ENCODE measurements around the gene IER5. TPM values are rescaled to one million over a fixed set of nuclear protein-coding genes. Genes with fewer than 3 reads are reported as not detected.

The IER5 gene
- polyA plus RNA-seq, 2 of the 4 experiments (the other 2 are of a cell fraction): 26.8 to 40.2 TPM

DNA sequence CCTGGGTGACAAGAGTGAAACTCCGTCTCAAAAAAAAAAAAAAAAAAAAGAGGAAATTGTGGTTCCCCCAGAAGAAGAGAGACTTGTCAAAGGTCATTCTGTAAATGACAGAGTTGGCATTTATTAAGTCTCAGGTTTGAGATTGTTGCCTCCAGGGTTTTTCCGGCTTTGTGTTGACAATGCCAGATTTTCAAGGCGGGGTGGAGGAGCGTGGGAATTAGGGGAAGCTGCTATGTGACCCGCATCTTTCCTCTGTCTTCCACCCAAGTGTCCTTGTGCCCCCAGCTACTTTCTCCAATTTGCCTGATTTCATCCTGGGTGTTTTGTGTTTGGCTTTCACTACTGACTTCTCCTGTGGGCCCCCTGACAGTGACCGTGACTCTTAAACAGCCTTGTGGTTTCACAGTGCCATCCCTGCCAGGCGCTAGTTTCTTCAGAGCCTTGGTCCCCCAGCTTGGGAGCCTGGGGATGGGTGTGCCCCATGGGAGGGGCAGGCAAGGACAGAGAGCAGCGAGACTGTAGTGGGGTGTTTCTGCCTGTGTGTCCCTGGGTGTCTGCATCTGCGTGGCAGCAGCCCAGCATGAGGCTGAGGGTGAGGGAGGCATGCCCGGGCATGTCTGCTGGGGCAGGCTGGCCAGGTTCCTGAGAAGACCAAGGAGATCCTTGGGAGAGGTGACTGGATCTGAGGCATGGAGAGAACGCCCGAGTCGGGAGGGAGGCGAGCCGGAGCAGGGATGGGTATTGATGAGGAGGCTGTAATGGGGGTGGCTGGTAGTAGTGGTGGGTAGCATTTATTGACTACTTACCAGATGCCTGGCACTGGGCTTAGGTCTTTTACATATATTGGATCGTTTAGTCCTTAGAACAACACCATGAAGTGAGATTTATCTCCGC, 46.3 kb downstream of the IER5 start (continued):
- TF ChIP-seq NR3C1 (IDR thresholded peaks at IDR 0.05) (no peak), MAZ (IDR thresholded peaks at IDR 0.05; ENCODE audit: borderline replicate concordance, low read depth, low read length) (no peak), RCOR1 (IDR thresholded peaks at IDR 0.05; ENCODE audit: low read depth, low read length) (no peak), TFCP2L1 (CRISPR knock-in tag; IDR thresholded peaks at IDR 0.05) (peak; percentile 51; the same call in 1 of the 2 replicates), KDM5A (IDR thresholded peaks at IDR 0.05) (no peak), POLR2AphosphoS2 (conservative IDR thresholded peaks at IDR 0.05; ENCODE audit: low read length) (no peak), MAFK (IDR thresholded peaks at IDR 0.05; ENCODE audit: partially characterized antibody) (peak; percentile 25), CBX2 (IDR thresholded peaks at IDR 0.05; ENCODE audit: borderline replicate concordance, low read depth) (no peak)
- TF ChIP-seq, protein P1, sequence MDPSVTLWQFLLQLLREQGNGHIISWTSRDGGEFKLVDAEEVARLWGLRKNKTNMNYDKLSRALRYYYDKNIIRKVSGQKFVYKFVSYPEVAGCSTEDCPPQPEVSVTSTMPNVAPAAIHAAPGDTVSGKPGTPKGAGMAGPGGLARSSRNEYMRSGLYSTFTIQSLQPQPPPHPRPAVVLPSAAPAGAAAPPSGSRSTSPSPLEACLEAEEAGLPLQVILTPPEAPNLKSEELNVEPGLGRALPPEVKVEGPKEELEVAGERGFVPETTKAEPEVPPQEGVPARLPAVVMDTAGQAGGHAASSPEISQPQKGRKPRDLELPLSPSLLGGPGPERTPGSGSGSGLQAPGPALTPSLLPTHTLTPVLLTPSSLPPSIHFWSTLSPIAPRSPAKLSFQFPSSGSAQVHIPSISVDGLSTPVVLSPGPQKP (IDR thresholded peaks at IDR 0.05; ENCODE audit: low read depth, low read length): no peak
- TF ChIP-seq, protein P2, sequence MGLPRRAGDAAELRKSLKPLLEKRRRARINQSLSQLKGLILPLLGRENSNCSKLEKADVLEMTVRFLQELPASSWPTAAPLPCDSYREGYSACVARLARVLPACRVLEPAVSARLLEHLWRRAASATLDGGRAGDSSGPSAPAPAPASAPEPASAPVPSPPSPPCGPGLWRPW (IDR thresholded peaks at IDR 0.05): no peak

DNA sequence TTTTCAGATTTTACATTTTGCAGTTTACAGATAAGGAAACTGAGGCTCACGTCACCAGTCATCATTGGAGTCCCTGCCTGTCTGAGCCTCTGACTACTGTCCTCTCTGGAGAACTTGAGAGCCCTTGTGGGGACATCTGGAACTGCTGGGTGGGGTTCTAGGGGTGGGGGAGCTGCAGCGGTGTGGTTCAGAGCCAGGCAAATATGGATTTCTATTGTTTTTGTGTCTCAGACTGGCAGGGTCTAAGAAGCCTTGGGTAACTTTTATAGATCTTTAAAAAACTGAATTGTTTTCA, 46.9 kb downstream of the IER5 start:
- ChIA-PET CTCF (interaction anchor here (0.8 to 15.4 kb wide), 6 partner anchors 9 to 620 kb away, joined by 3 to 774 read pairs (median 5); partner anchors contain the start of gene IER5), POLR2A (interaction anchor here (0.7 to 2.2 kb wide), 10 partner anchors 8 to 113 kb away, joined by 3 to 24 read pairs (median 5); partner anchors contain the start of genes IER5 and STX6)
- no peak for FAIRE-seq
- no peaks in the 10 kb centered on the region for H3K9me3 ChIP-seq
- H3K27ac ChIP-seq: peak overlapping the region; percentile 92 to 98
- TF ChIP-seq, protein P3, sequence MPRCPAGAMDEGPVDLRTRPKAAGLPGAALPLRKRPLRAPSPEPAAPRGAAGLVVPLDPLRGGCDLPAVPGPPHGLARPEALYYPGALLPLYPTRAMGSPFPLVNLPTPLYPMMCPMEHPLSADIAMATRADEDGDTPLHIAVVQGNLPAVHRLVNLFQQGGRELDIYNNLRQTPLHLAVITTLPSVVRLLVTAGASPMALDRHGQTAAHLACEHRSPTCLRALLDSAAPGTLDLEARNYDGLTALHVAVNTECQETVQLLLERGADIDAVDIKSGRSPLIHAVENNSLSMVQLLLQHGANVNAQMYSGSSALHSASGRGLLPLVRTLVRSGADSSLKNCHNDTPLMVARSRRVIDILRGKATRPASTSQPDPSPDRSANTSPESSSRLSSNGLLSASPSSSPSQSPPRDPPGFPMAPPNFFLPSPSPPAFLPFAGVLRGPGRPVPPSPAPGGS (IDR thresholded peaks at IDR 0.05): no peak
- TF ChIP-seq, protein P4, sequence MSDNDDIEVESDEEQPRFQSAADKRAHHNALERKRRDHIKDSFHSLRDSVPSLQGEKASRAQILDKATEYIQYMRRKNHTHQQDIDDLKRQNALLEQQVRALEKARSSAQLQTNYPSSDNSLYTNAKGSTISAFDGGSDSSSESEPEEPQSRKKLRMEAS (IDR thresholded peaks at IDR 0.05): no peak
- TF ChIP-seq ESRRA (IDR thresholded peaks at IDR 0.05; ENCODE audit: borderline replicate concordance, low read length) (no peak), ZSCAN20 (CRISPR knock-in tag; IDR thresholded peaks at IDR 0.05) (no peak), HOXA7 (CRISPR knock-in tag; IDR thresholded peaks at IDR 0.05) (no peak), RAD21 (conservative IDR thresholded peaks at IDR 0.05 in 1 of 2, IDR thresholded peaks at IDR 0.05 in 1 of 2) (peak in 1 of 2 experiments; percentile 37; a peak in 3 of 5 replicates), PHF8 (IDR thresholded peaks at IDR 0.05; ENCODE audit: borderline replicate concordance, low read depth) (no peak), SMC3 (IDR thresholded peaks at IDR 0.05) (peak; percentile 18; the same call in 1 of the 3 replicates), EHF (CRISPR knock-in tag; IDR thresholded peaks at IDR 0.05) (0 out of 2 replicates have a peak, but pooled peaks have one; percentile 13)
- TF ChIP-seq, protein P5, sequence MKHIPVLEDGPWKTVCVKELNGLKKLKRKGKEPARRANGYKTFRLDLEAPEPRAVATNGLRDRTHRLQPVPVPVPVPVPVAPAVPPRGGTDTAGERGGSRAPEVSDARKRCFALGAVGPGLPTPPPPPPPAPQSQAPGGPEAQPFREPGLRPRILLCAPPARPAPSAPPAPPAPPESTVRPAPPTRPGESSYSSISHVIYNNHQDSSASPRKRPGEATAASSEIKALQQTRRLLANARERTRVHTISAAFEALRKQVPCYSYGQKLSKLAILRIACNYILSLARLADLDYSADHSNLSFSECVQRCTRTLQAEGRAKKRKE (CRISPR knock-in tag; IDR thresholded peaks at IDR 0.05; ENCODE audit: low read depth): no peak
- TF ChIP-seq, protein P6, sequence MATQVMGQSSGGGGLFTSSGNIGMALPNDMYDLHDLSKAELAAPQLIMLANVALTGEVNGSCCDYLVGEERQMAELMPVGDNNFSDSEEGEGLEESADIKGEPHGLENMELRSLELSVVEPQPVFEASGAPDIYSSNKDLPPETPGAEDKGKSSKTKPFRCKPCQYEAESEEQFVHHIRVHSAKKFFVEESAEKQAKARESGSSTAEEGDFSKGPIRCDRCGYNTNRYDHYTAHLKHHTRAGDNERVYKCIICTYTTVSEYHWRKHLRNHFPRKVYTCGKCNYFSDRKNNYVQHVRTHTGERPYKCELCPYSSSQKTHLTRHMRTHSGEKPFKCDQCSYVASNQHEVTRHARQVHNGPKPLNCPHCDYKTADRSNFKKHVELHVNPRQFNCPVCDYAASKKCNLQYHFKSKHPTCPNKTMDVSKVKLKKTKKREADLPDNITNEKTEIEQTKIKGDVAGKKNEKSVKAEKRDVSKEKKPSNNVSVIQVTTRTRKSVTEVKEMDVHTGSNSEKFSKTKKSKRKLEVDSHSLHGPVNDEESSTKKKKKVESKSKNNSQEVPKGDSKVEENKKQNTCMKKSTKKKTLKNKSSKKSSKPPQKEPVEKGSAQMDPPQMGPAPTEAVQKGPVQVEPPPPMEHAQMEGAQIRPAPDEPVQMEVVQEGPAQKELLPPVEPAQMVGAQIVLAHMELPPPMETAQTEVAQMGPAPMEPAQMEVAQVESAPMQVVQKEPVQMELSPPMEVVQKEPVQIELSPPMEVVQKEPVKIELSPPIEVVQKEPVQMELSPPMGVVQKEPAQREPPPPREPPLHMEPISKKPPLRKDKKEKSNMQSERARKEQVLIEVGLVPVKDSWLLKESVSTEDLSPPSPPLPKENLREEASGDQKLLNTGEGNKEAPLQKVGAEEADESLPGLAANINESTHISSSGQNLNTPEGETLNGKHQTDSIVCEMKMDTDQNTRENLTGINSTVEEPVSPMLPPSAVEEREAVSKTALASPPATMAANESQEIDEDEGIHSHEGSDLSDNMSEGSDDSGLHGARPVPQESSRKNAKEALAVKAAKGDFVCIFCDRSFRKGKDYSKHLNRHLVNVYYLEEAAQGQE (IDR thresholded peaks at IDR 0.05): no peak
- TF ChIP-seq, protein P7, sequence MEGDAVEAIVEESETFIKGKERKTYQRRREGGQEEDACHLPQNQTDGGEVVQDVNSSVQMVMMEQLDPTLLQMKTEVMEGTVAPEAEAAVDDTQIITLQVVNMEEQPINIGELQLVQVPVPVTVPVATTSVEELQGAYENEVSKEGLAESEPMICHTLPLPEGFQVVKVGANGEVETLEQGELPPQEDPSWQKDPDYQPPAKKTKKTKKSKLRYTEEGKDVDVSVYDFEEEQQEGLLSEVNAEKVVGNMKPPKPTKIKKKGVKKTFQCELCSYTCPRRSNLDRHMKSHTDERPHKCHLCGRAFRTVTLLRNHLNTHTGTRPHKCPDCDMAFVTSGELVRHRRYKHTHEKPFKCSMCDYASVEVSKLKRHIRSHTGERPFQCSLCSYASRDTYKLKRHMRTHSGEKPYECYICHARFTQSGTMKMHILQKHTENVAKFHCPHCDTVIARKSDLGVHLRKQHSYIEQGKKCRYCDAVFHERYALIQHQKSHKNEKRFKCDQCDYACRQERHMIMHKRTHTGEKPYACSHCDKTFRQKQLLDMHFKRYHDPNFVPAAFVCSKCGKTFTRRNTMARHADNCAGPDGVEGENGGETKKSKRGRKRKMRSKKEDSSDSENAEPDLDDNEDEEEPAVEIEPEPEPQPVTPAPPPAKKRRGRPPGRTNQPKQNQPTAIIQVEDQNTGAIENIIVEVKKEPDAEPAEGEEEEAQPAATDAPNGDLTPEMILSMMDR (IDR thresholded peaks at IDR 0.05): peak; percentile 26; the same call in 1 of the 3 replicates
- TF ChIP-seq, protein P8, sequence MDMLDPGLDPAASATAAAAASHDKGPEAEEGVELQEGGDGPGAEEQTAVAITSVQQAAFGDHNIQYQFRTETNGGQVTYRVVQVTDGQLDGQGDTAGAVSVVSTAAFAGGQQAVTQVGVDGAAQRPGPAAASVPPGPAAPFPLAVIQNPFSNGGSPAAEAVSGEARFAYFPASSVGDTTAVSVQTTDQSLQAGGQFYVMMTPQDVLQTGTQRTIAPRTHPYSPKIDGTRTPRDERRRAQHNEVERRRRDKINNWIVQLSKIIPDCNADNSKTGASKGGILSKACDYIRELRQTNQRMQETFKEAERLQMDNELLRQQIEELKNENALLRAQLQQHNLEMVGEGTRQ (IDR thresholded peaks at IDR 0.05): no peak
- DNase-seq (ENCODE audit: low read depth in 1 of 2, low spot score in 1 of 2): peak in 1 of 2 experiments; percentile 72
- H3K4me3 ChIP-seq: no peak overlapping the region
- 62% methylated on average over 2 of the region's 2 CpGs for WGBS (ENCODE audit: missing lambda C conversion rate)
- ATAC-seq: peak; percentile 77 to 79
- peaks cover 64% of the 10 kb centered on the region for H3K4me1 ChIP-seq
- H3K4me2 ChIP-seq: peak overlapping the region; percentile 69
